ENCODE measurements around the gene COL4A2.

GRCh38 chr13:110317093-110317492, 10.0 kb downstream of the COL4A2 start:
- TF ChIP-seq CTCF (IDR thresholded peaks at IDR 0.05) (no peak), EP300 (IDR thresholded peaks at IDR 0.05) (no peak)

All from ovary (tissue), 3 donors.